Stimulated activated CD8-positive, alpha-beta memory T cell treated with anti-CD3 and anti-CD28 coated beads, Interleukin-7, amount 100 ng/mL, for 4 hours (primary cell): Measurements from ENCODE around the gene ERAL1.
"Not testable (repeated sequence)": the region's sequence is repeated elsewhere in the genome, so short reads cannot be mapped to it uniquely, and the experiment has no call there.

Experiments
- DNase-seq, 2 donors: peaks; one replicate each; pipeline ENCODE4 v3.0.0-alpha.2; 2020; ENCODE audit warnings: low read depth in 2 of 2

ERAL1 gene

GRCh38 chr17:28879886-28880571 is 25.2 kb downstream of the ERAL1 start:
- no peak for DNase-seq

GRCh38 chr17:28880572-28880945 is 25.7 kb downstream of the ERAL1 start:
- no peak for DNase-seq

GRCh38 chr17:28881533-28882056 is 26.8 kb downstream of the ERAL1 start:
- DNase-seq, result no peak

GRCh38 chr17:28882154-28882895 is 27.5 kb downstream of the ERAL1 start:
- DNase-seq, result no peak

GRCh38 chr17:28883967-28884702 is 29.3 kb downstream of the ERAL1 start:
- DNase-seq, result no peak

GRCh38 chr17:28885363-28885762 is 30.5 kb downstream of the ERAL1 start:
- no peak for DNase-seq

- DNase-seq, result no peak
These were observed 31.1 kb downstream of the ERAL1 start for GRCh38 chr17:28885951-28886350.

- DNase-seq, result no peak
These were observed 33.2 kb downstream of the ERAL1 start for GRCh38 chr17:28887871-28888471.

- DNase-seq, result no peak
These were observed 34.0 kb downstream of the ERAL1 start for GRCh38 chr17:28888832-28889231.

- no peak for DNase-seq
These were observed 35.2 kb downstream of the ERAL1 start for GRCh38 chr17:28889996-28890395.

- no peak for DNase-seq
These were observed 36.4 kb downstream of the ERAL1 start for GRCh38 chr17:28891201-28891600.

- no peak for DNase-seq
These were observed 37.2 kb downstream of the ERAL1 start for GRCh38 chr17:28892024-28892423.

GRCh38 chr17:28893248-28894183 is 38.7 kb downstream of the ERAL1 start:
- DNase-seq, result not testable (repeated sequence)

- no peak for DNase-seq
These were observed 41.1 kb downstream of the ERAL1 start for GRCh38 chr17:28895794-28896447.

- no peak for DNase-seq
These were observed 41.7 kb downstream of the ERAL1 start for GRCh38 chr17:28896491-28896883.

GRCh38 chr17:28896884-28897768 is 42.3 kb downstream of the ERAL1 start, which contains the start of gene FLOT2:
Gene FLOT2 (minus strand): TSS chr17:28897733. CDS start chr17:28897574, 159 bp downstream.
- DNase-seq, result peak; percentile 37 to 53

- DNase-seq, result no peak
These were observed 43.1 kb downstream of the ERAL1 start for GRCh38 chr17:28897769-28898526.

- no peak for DNase-seq
These were observed 43.7 kb downstream of the ERAL1 start for GRCh38 chr17:28898527-28898955.
